ENCODE results near the gene CFAP65.

DNA sequence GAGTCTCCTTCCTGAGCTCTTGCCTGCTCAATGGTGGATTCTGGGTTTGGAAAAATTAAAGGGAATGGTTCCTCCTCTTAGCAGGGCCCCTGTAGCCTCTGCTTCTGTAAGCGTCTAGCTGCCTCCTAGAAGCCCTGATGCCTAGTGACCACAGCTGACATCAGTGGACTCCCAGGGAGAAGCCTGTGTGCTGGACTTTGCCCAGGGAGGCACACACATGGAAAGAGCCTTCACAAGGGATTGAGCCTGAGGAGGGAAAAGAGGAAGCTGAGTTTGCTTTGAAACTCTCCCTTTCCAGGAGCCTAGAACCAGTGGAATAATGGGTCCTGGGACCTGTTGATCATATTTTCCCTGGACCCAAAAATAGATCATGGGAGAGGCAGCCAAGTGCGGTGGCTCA, 1.4 kb upstream of the CFAP65 start:
- TF ChIP-seq POLR2A (IDR thresholded peaks at IDR 0.05) (no peak), POLR2AphosphoS5 (IDR thresholded peaks at IDR 0.05) (no peak)
- TF ChIP-seq, protein P1, sequence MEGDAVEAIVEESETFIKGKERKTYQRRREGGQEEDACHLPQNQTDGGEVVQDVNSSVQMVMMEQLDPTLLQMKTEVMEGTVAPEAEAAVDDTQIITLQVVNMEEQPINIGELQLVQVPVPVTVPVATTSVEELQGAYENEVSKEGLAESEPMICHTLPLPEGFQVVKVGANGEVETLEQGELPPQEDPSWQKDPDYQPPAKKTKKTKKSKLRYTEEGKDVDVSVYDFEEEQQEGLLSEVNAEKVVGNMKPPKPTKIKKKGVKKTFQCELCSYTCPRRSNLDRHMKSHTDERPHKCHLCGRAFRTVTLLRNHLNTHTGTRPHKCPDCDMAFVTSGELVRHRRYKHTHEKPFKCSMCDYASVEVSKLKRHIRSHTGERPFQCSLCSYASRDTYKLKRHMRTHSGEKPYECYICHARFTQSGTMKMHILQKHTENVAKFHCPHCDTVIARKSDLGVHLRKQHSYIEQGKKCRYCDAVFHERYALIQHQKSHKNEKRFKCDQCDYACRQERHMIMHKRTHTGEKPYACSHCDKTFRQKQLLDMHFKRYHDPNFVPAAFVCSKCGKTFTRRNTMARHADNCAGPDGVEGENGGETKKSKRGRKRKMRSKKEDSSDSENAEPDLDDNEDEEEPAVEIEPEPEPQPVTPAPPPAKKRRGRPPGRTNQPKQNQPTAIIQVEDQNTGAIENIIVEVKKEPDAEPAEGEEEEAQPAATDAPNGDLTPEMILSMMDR (IDR thresholded peaks at IDR 0.05) = no peak
